Osteoblast (primary cell): ENCODE measurements around the gene CCDC178. TPM values are rescaled to one million over a fixed set of nuclear protein-coding genes. Genes with fewer than 3 reads are reported as not detected.

Experiments used
- DNase-seq: peaks from one replicate; pipeline ENCODE4 v3.0.0; 2011; ENCODE audit warnings: low spot score, mixed read lengths; ENCODE audit not compliant: insufficient read length; ENCODE audit errors: missing footprints
- H2AFZ ChIP-seq: 2 replicates; pipeline ENCODE4 v1.6.0; 2011; ENCODE audit warnings: mild to moderate bottlenecking, low read length
- H3K27ac ChIP-seq: 2 replicates; pipeline ENCODE4 v1.5.1; 2011; ENCODE audit warnings: mild to moderate bottlenecking, low read depth, low read length, moderate library complexity
- H3K27me3 ChIP-seq: 2 replicates; pipeline ENCODE4 v1.6.0; 2012; ENCODE audit warnings: mild to moderate bottlenecking, control low read depth, inconsistent platforms, low read length, moderate library complexity; ENCODE audit not compliant: insufficient read depth
- H3K36me3 ChIP-seq: 2 replicates; pipeline ENCODE4 v1.5.1; 2011; ENCODE audit warnings: mild to moderate bottlenecking, low read length, control low read depth, moderate library complexity; ENCODE audit not compliant: insufficient read depth
- H3K4me1 ChIP-seq: 2 replicates; pipeline ENCODE4 v1.5.1; 2011; ENCODE audit warnings: mild to moderate bottlenecking, low read length, control low read depth, moderate library complexity; ENCODE audit not compliant: insufficient read depth
- H3K4me2 ChIP-seq: 2 replicates; pipeline ENCODE4 v1.6.0; 2011; ENCODE audit warnings: mild to moderate bottlenecking, low read length; ENCODE audit not compliant: insufficient read depth
- H3K4me3 ChIP-seq: fragments of 200-600 bp; sonication (generic); 3 replicates; pipeline ENCODE4 v1.5.1; 2012; ENCODE audit warnings: mild to moderate bottlenecking, low read length, inconsistent platforms; ENCODE audit not compliant: insufficient read depth
- H3K79me2 ChIP-seq: 2 replicates; pipeline ENCODE4 v1.6.0; 2012; ENCODE audit warnings: mild to moderate bottlenecking, low read length, control low read depth, inconsistent platforms; ENCODE audit not compliant: insufficient read depth
- H3K9me3 ChIP-seq: 2 replicates; pipeline ENCODE4 v1.5.1; 2011; ENCODE audit warnings: low read depth, low read length, control low read depth
- H4K20me1 ChIP-seq: 2 replicates; pipeline ENCODE4 v1.6.0; 2012; ENCODE audit warnings: mild to moderate bottlenecking, low read length, control low read depth; ENCODE audit not compliant: insufficient read depth
- CTCF ChIP-seq: IDR thresholded peaks from 2 replicates; pipeline ENCODE4 v1.5.1; 2011; ENCODE audit warnings: mild to moderate bottlenecking, low read depth, low read length, moderate library complexity; ENCODE audit errors: extremely low read depth
- total RNA-seq: library from RNA; depleted of rRNA; stranded (reverse); fragments of >200 nt; gene quantifications from 2 replicates; pipeline ENCODE4 v1.2.3, GENCODE V29; 2012

Gene CCDC178
- total RNA-seq, 1 donor = not detected

- DNase-seq = no peak
- H3K4me1 ChIP-seq = no peaks in the 10 kb centered on the region
Observed at GRCh38 chr18:32937066-32937465, 503.5 kb downstream of the CCDC178 start.

GRCh38 chr18:32934201-32934600 is 506.3 kb downstream of the CCDC178 start:
- no peaks in the 10 kb centered on the region for H3K79me2 ChIP-seq
- no peaks in the 10 kb centered on the region for H4K20me1 ChIP-seq
- no peak overlapping the region for H2AFZ ChIP-seq
- no peak overlapping the region for H3K4me2 ChIP-seq
- no peaks in the 10 kb centered on the region for H3K36me3 ChIP-seq
- no peak overlapping the region for H3K27ac ChIP-seq
- no peak overlapping the region for H3K4me3 ChIP-seq
- no peak for TF ChIP-seq CTCF
- DNase-seq = no peak
- no peaks in the 10 kb centered on the region for H3K4me1 ChIP-seq
- no peaks in the 10 kb centered on the region for H3K27me3 ChIP-seq
- no peaks in the 10 kb centered on the region for H3K9me3 ChIP-seq

More at GRCh38 chr18:32937066-32937465, 503.5 kb downstream of the CCDC178 start:
- H3K27me3 ChIP-seq = no peaks in the 10 kb centered on the region
- H3K4me3 ChIP-seq = no peak overlapping the region
- no peak overlapping the region for H3K27ac ChIP-seq
- H2AFZ ChIP-seq = no peak overlapping the region
- H3K79me2 ChIP-seq = no peaks in the 10 kb centered on the region
- no peaks in the 10 kb centered on the region for H4K20me1 ChIP-seq
- H3K4me2 ChIP-seq = no peak overlapping the region
- no peaks in the 10 kb centered on the region for H3K36me3 ChIP-seq
- TF ChIP-seq CTCF = no peak
- no peaks in the 10 kb centered on the region for H3K9me3 ChIP-seq

- no peak overlapping the region for H2AFZ ChIP-seq
- no peaks in the 10 kb centered on the region for H3K79me2 ChIP-seq
- no peak overlapping the region for H3K27ac ChIP-seq
- peak; percentile 75 for TF ChIP-seq CTCF
- H3K4me1 ChIP-seq = no peaks in the 10 kb centered on the region
- H3K4me2 ChIP-seq = no peak overlapping the region
- DNase-seq = no peak
- H4K20me1 ChIP-seq = no peaks in the 10 kb centered on the region
- no peaks in the 10 kb centered on the region for H3K9me3 ChIP-seq
- no peak overlapping the region for H3K4me3 ChIP-seq
- H3K27me3 ChIP-seq = no peaks in the 10 kb centered on the region
- H3K36me3 ChIP-seq = no peaks in the 10 kb centered on the region
Observed at GRCh38 chr18:32930695-32931301, 509.7 kb downstream of the CCDC178 start.

- H2AFZ ChIP-seq = no peak overlapping the region
- no peak for DNase-seq
- no peak overlapping the region for H3K4me3 ChIP-seq
Observed at GRCh38 chr18:32929213-32929612, 511.3 kb downstream of the CCDC178 start.

More at GRCh38 chr18:32929213-32929612, 511.3 kb downstream of the CCDC178 start:
- Histone ChIP-seq H3K9me3 (no peaks in the 10 kb centered on the region), H3K27me3 (peaks cover 4% of the 10 kb centered on the region), H3K27ac (no peak overlapping the region), H3K4me2 (no peak overlapping the region), H3K36me3 (no peaks in the 10 kb centered on the region), H4K20me1 (no peaks in the 10 kb centered on the region), H3K79me2 (no peaks in the 10 kb centered on the region), H3K4me1 (no peaks in the 10 kb centered on the region)
- no peak for TF ChIP-seq CTCF
